Amniotic epithelial cell (primary cell): ENCODE measurements around the gene ANO9.

ENCODE experiments used
- DNase-seq: peaks from one replicate; pipeline ENCODE4 v3.0.0-alpha.2; 2010; ENCODE audit warnings: low read depth

ANO9 gene

DNA sequence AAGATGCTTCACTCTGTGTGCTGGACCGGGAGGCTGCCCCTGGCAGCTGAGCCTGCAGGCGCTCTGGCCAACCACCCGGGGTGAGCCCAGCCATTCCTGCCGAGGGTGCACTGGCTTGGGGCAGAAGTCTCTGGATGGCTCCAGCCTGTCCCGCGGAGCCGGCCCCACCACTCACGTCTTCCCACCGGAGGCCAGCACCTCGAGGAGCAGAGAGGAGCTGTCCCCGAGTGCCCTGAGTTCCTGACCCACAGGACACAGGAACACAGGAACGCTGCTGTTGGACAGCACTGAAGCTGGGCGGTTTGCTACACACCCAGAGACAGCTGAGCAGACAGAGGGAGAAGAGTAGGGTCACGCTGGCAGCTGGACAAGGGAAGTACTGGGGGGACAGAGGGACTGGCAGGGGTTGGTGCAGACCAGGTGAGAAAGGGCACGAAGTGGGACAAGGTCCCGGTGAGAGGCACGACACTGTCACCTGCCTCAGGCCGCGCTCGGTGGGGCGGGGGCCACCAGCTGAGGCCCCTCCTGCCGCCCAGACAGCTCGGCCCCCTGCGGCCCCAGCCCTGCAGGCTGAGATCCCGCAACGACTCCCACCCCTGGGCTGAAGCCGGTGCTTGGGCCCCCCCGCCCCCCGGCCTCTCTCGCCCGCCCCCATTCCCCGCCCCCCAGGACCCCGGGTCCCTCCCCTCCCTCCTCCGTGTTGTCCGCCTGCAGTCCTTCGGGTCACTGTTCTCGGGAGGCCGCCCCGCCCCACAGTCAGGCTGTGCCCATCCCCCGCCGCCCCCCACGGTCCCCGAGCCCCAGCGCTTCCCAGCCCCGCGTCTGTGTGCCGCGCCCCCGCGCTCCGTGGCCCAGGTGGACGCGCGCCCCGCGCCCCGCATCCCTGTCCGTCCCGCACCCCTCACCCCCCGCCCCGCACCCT lies 73.1 kb downstream of the ANO9 start:
- no peak for DNase-seq

DNA sequence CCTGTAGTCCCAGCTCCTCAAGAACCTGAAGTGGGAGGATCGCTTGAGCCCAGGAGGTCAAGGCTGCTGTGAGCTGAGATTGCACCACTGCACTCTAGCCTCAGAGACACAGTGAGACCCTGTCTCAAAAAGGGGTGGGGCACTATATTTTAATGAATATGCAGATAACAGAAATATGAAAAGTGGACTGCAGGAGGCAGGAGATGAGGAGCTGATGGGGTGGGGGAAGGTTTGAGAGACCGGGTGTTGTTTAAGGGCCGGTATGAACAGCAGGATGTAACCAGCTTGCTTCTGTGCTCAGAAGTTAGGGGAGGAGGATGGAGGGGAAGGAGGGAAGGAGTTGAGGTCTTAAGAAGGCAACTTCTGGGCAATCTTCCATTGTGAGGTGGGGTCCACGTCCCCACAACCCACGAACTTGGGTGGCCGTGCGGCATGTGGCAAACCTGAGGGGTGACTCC lies 73.8 kb downstream of the ANO9 start:
- DNase-seq = no peak
